ENCODE data around the gene IPO9.

GRCh38 chr1:201849372-201850052, 20.6 kb downstream of the IPO9 start:
- no peak for TF ChIP-seq CTCF (optimal IDR thresholded peaks at IDR 0.05 in 1 of 3, IDR thresholded peaks at IDR 0.05 in 1 of 3, conservative IDR thresholded peaks at IDR 0.05 in 1 of 3; ENCODE audit: extremely low read depth in 1 of 3, insufficient read depth in 2 of 3, low read length in 3 of 3)
- no peak for TF ChIP-seq EZH2 (IDR thresholded peaks at IDR 0.05; ENCODE audit: low read length)
